ENCODE measurements around the gene NEK3. TPM values are rescaled to one million over a fixed set of nuclear protein-coding genes. Genes with fewer than 3 reads are reported as not detected.
"Not testable (repeated sequence)": the region's sequence is repeated elsewhere in the genome, so short reads cannot be mapped to it uniquely, and the experiment has no call there.

Gene NEK3, protein sequence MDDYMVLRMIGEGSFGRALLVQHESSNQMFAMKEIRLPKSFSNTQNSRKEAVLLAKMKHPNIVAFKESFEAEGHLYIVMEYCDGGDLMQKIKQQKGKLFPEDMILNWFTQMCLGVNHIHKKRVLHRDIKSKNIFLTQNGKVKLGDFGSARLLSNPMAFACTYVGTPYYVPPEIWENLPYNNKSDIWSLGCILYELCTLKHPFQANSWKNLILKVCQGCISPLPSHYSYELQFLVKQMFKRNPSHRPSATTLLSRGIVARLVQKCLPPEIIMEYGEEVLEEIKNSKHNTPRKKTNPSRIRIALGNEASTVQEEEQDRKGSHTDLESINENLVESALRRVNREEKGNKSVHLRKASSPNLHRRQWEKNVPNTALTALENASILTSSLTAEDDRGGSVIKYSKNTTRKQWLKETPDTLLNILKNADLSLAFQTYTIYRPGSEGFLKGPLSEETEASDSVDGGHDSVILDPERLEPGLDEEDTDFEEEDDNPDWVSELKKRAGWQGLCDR
- 10 to 100 TPM; 10.5 to 12.0 TPM for total RNA-seq

DNA sequence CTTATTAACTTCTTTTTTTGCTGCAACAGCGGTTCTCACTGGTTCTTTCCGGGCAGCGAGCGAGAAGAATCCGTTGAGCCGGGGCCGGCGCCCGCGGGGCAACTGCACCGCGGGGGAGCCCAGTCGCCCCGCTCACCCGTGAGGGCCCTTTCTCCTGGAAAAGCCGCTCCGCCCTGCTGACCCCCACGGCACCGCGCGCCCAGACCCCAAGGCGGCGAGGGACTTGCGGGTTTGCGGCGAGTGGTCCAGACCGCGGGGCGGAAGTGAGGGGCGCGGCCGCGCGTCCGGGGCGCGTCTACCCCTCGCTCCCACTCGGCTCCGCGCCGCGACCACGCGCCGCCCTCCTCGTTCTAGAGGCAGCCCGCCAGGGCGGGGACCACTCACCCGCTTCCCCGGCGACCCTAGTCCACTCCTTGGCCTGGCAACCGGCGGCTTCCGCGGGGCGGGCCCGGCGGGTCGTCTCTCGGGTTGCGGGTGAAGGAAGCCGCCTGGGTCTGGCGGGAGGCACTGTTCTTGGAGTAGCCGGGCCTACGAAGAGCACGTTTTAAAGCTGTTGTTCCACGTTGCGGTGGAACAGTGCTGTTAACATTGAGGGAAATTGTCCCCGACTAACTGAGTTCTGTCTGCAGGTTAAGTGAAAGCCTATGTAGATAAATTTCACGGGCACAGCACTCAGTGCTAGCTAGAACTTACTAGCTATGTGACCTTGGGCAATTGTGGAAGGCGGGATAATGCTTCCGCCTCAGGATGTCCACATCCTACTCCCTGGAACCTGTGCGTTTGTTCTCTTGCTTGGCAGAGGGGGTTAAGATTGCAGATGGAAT lies at the start of gene NEK3:
NEK3 (minus strand) TSS at position 439 of the 824 bp plus-strand sequence. CDS start 3,406 bp downstream, outside the sequence.
- Mint-ChIP-seq H3K4me3 (peak within 1 kb of the TSS; percentile 78), H3K27me3 (no peaks in the 10 kb centered on the region), H3K27ac (peak within 1 kb of the TSS; percentile 85), H3K36me3 (ENCODE audit: low read depth) (no peaks in the 10 kb centered on the region), H3K9me3 (ENCODE audit: low read depth) (no peaks in the 10 kb centered on the region), H3K4me1 (peaks cover 30% of the 10 kb centered on the region)
- DNase-seq (peak; percentile 77), ATAC-seq (peak; percentile 80)
- CTCF ChIA-PET: no interaction called here
- POLR2A ChIA-PET: interaction anchor here (0.7 kb wide), 1 partner anchor 458 kb away, joined by 3 read pairs; no protein-coding TSS in a partner anchor
- intact Hi-C loops (cut with DNase I, micrococcal nuclease): loop anchor here in 1 of 2 experiments (1.0 to 2.0 kb wide), 3 partner anchors 31 to 147 kb away; partner anchors contain the start of genes ALG11 and NEK5

DNA sequence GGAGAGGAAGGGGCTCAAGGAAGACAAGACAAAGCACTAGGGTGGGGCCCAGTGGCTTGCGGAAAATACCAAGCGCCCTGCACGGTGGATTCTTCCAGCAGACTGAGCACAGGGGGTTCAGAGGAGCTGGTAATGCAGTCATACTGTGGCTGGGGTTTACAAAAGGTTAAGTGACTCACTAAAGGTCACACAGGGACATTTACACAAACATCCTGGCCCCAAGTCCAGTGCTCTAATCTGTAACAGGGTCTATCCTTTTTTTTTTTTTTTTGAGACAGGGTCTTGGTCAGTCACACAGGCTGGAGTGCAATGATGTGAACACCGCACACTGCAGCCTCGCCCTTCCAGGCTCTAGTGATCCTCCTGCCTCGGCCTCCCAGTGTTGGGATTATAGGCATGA lies 49.0 kb upstream of the NEK3 start:
- POLR2A ChIA-PET; H3K9me3 Mint-ChIP-seq (ENCODE audit: low read depth); H3K36me3 Mint-ChIP-seq (ENCODE audit: low read depth); H3K27me3 Mint-ChIP-seq; H3K27ac Mint-ChIP-seq; H3K4me1 Mint-ChIP-seq; DNase-seq; intact Hi-C loops (cut with DNase I, micrococcal nuclease); H3K4me3 Mint-ChIP-seq; CTCF ChIA-PET: not testable (repeated sequence)
- peak; percentile 42 for ATAC-seq

DNA sequence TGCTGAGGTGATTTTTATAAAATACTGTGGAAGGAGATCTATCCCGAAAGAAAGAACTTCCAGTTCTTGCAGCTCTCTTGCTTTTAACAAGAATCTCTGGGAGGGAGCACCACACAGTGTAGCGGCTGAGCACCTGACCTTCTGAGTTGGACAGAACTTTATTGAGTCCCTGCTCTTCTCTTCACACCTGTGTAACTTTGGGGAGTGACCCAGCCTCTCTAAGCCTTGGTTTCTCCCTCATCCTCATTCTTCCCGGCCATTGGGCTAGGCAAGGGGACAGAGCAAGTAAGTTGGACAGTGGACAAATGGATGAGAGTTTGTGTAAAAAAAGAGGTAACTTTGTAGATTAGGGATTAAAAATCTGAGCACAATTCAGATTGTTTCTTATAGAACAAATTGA lies 48.5 kb upstream of the NEK3 start:
- intact Hi-C loops (cut with DNase I, micrococcal nuclease): not testable (repeated sequence)

DNA sequence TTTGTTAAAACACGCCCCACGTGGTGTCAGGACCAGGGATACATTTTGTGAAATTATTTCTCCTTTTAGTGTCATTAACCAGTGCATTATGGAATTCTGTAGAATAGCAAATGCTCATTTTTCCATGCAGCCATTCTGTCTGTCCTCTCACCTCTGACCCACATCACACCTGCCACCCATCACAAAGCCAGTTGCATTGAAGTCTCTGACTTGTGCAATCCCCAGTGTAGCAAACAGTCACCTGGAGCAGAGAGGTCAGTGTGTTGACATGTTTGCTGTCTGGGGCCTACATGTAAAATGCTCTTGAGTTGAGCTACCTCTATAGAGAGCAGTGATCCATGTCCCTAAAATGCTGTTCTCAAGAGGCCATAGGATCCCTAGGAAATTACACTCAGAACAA lies 47.9 kb upstream of the NEK3 start:
- POLR2A ChIA-PET; intact Hi-C loops (cut with DNase I, micrococcal nuclease): not testable (repeated sequence)

More for the DNA sequence above, 48.5 kb upstream of the NEK3 start:
- ATAC-seq; H3K36me3 Mint-ChIP-seq (ENCODE audit: low read depth); H3K9me3 Mint-ChIP-seq (ENCODE audit: low read depth); H3K4me3 Mint-ChIP-seq; DNase-seq; POLR2A ChIA-PET; H3K27ac Mint-ChIP-seq; CTCF ChIA-PET; H3K27me3 Mint-ChIP-seq; H3K4me1 Mint-ChIP-seq: not testable (repeated sequence)

DNA sequence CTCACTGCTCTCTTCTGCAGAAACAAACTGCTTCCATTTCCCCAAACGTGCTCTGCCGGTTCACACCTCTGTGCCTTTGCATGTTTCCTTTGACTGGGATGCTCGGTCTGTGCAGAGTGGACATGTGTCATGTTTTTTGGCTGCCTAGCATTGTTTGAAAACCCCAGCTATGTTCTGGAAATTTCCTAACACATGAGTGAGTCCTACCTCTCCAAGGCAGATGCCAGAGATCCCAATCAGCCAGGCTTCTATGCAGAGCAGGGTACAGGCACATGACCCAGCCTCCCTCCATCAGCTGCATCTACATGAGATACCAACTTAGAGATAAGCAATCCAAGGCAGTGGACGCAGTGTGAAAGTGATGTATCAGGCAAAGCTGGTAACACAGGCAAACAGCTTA lies 45.1 kb upstream of the NEK3 start:
- ATAC-seq; POLR2A ChIA-PET; H3K9me3 Mint-ChIP-seq (ENCODE audit: low read depth); DNase-seq; H3K4me1 Mint-ChIP-seq; intact Hi-C loops (cut with DNase I, micrococcal nuclease); H3K27ac Mint-ChIP-seq; H3K27me3 Mint-ChIP-seq; H3K4me3 Mint-ChIP-seq; H3K36me3 Mint-ChIP-seq (ENCODE audit: low read depth): not testable (repeated sequence)
- CTCF ChIA-PET: interaction anchor here (0.9 kb wide), 1 partner anchor 10 kb away, joined by 4 read pairs; no protein-coding TSS in a partner anchor

More for the DNA sequence above, 47.9 kb upstream of the NEK3 start:
- H3K4me1 Mint-ChIP-seq; DNase-seq; ATAC-seq; H3K27ac Mint-ChIP-seq; H3K27me3 Mint-ChIP-seq; H3K4me3 Mint-ChIP-seq; H3K9me3 Mint-ChIP-seq (ENCODE audit: low read depth); H3K36me3 Mint-ChIP-seq (ENCODE audit: low read depth); CTCF ChIA-PET: not testable (repeated sequence)

DNA sequence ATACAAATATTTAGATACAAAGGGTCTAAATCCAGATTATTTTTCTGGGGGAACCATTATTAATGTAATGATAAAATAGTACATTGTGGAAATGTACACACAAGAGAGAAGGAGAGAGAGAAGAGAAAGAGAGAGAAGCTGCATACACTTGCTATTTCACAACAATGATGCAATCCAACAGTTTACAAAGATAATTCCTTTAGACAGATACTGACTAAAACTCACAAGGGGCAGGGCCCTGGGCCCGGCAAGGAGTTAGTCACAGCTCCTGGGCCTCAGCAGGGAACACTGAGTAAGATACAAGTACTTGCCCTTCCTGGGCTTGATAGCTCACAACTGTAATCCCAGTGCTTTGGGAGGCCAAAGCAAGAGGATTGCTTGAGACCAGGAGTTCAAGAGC lies 44.5 kb upstream of the NEK3 start:
- CTCF ChIA-PET: interaction anchor here (0.9 kb wide), 1 partner anchor 9 kb away, joined by 4 read pairs; no protein-coding TSS in a partner anchor
- H3K9me3 Mint-ChIP-seq (ENCODE audit: low read depth); POLR2A ChIA-PET; ATAC-seq; H3K27ac Mint-ChIP-seq; H3K4me1 Mint-ChIP-seq; H3K4me3 Mint-ChIP-seq; DNase-seq; H3K27me3 Mint-ChIP-seq; intact Hi-C loops (cut with DNase I, micrococcal nuclease); H3K36me3 Mint-ChIP-seq (ENCODE audit: low read depth): not testable (repeated sequence)

DNA sequence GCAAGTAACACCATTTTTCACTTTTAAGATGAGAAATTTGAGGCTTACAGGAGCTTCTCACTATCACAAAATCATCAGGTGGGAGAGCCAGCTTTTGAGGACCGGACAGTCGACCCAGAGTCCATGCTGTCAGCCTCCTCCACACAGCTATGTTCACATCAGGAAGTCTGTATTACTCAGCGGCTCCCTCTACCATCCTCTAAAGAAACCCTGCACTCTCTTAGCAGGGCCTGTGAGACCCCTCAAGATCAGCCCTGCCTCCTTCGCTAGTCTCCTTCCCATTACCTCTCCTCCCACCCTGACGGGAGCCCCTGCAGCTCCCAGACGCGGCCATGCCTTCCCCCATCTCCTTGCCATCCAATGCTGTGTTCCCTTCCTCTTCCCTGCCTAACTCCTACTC lies 43.1 kb upstream of the NEK3 start:
- intact Hi-C loops (cut with DNase I, micrococcal nuclease); H3K4me1 Mint-ChIP-seq; H3K27ac Mint-ChIP-seq; H3K9me3 Mint-ChIP-seq (ENCODE audit: low read depth); H3K4me3 Mint-ChIP-seq; DNase-seq; H3K36me3 Mint-ChIP-seq (ENCODE audit: low read depth); ATAC-seq; H3K27me3 Mint-ChIP-seq; POLR2A ChIA-PET: not testable (repeated sequence)
- CTCF ChIA-PET: interaction anchor here (1.3 kb wide), 1 partner anchor 14 kb away, joined by 3 read pairs; no protein-coding TSS in a partner anchor

DNA sequence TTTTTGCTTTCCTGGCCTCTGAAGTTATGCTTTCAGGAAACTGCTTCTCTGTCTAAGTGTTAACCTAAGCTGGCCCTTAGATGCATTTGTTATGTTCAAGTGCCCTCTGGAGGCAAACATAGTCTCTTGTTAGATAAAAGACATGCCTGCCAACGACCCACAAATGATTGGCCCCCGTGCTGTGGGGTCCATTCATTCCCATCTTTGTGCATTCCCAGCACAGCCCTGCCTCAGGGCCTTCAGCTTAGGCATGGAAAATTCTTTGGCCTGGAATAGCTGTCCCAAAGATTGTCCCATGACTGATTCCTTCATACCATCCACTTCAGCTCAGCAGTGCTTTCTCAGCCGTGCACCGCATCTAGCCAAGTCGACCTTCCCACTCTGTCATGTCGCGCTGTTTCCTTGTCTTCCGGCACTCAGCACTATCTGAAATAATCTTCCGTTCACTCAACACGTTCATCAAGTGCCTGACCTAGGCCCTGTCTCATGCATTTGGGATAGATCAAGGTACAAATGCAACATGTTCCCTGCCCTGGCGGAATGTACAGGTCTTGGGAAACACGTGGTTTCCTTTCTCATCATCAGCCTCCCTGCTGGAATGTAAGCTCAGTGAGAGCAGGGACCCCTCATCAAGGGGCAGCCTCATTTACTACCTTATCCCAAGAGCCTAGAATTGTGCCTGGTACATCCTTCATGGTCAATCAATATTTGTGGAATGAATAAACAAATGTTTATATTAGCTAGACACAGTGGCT lies 42.2 kb upstream of the NEK3 start:
- H3K4me1 Mint-ChIP-seq; H3K36me3 Mint-ChIP-seq (ENCODE audit: low read depth); POLR2A ChIA-PET; H3K27ac Mint-ChIP-seq; H3K27me3 Mint-ChIP-seq; H3K4me3 Mint-ChIP-seq; H3K9me3 Mint-ChIP-seq (ENCODE audit: low read depth): not testable (repeated sequence)
- intact Hi-C loops (cut with DNase I, micrococcal nuclease): loop anchor here in 1 of 2 experiments (1.0 kb wide), 1 partner anchor 200 kb away; no protein-coding TSS in a partner anchor
- CTCF ChIA-PET: interaction anchor here (1.3 kb wide), 1 partner anchor 13 kb away, joined by 3 read pairs; no protein-coding TSS in a partner anchor
- DNase-seq (peak; percentile 10), ATAC-seq (peak; percentile 81)

DNA sequence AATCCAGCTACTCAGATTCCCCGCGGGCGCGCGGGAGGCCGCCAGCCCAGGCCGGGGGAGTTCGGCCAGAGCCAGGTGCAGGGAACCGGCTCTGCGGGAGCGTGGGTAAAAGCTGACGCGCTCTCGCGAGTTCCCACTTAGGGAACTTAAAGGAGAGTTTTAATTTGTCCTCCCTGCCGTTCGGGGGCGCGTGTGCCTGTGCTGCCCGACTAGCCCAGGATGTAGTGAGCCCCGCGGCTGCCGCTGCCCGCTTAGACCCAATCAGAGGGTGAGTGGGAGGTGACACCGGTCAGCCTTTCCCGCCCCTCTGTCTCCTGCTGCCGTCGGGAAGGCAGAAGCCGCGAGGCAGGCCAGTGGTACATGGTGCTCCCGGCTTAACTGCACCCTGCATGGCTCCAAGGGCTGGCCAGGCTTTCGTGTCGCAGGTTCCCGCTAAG lies 36.0 kb upstream of the NEK3 start:
- H3K4me1 Mint-ChIP-seq: peaks cover 24% of the 10 kb centered on the region
- DNase-seq (peak; percentile 82), ATAC-seq (peak; percentile 67)
- H3K9me3 Mint-ChIP-seq (ENCODE audit: low read depth): no peaks in the 10 kb centered on the region
- H3K27me3 Mint-ChIP-seq: no peaks in the 10 kb centered on the region
- ChIA-PET POLR2A (no interaction called here), CTCF (interaction anchor here (0.7 to 1.9 kb wide), 3 partner anchors 68 to 775 kb away, joined by 3 to 7 read pairs (median 5); no protein-coding TSS in a partner anchor)
- intact Hi-C loops (cut with DNase I, micrococcal nuclease): loop anchor here (2.0 to 10.0 kb wide), 6 partner anchors 67 to 611 kb away; partner anchors contain the start of genes CKAP2 (in 1 of the 2), NEK5 (in 1 of the 2) and WDFY2 (in 1 of the 2)
- peak overlapping the region; percentile 86 for H3K4me3 Mint-ChIP-seq
- H3K36me3 Mint-ChIP-seq (ENCODE audit: low read depth): peaks cover 2% of the 10 kb centered on the region
- H3K27ac Mint-ChIP-seq: peak overlapping the region; percentile 100

DNA sequence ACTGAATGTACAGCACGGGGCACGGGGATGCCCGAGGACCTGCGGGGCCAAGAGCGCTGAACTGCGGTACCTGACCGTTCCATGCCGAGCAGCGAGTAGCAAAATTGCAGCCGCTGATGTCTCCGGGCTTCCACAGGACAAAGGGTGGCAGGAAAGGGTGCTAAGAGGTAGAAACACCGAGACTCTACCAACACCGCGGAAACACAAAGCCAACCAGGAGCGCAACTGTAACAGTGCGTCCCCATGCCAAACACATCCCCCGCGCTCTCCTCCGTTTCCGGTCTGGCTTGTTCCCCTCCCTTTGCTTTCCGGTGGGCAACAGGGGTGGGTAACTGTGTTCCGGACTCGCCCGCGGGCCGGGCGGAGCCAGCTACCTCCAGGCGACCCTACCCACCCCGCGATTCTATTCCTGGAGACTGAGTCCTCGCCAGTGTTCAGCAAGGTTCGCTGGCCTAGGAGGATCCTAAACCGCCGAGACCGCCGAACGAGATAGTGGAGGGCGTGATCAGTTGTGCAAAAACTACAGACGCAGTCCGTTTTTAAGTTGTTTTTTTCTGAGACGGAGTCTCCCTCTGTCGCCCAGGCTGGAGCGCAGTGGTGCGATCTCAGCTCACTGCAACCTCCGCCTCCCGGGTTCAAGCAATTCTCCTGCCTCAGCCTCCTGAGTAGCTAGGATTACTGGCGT lies 34.9 kb upstream of the NEK3 start:
- Mint-ChIP-seq H3K36me3 (ENCODE audit: low read depth) (peaks cover 7% of the 10 kb centered on the region), H3K4me1 (peaks cover 32% of the 10 kb centered on the region), H3K27ac (peak overlapping the region; percentile 100), H3K27me3 (no peaks in the 10 kb centered on the region), H3K4me3 (peak overlapping the region; percentile 86), H3K9me3 (ENCODE audit: low read depth) (no peaks in the 10 kb centered on the region)
- CTCF ChIA-PET: interaction anchor here (1.2 to 1.9 kb wide), 3 partner anchors 10 to 379 kb away, joined by 4 to 8 read pairs (median 7); partner anchors contain the start of gene VPS36
- DNase-seq (peak; percentile 92), ATAC-seq (peak; percentile 83)
- intact Hi-C loops (cut with DNase I, micrococcal nuclease): loop anchor here (1.0 to 10.0 kb wide), 12 partner anchors 35 to 741 kb away; partner anchors contain the start of genes ALG11 (in 2 of the 2), CKAP2 (in 2 of the 2), INTS6 (in 1 of the 2) and NEK3 (in 1 of the 2)
- POLR2A ChIA-PET: interaction anchor here (0.6 kb wide), 1 partner anchor 423 kb away, joined by 4 read pairs; no protein-coding TSS in a partner anchor

Measured in activated CD4-positive, alpha-beta T cell treated with anti-CD3 and anti-CD28 coated beads for 36 hours (primary cell).